HepG2 (cell line): ENCODE data around the gene SRSF3. TPM values are rescaled to one million over a fixed set of nuclear protein-coding genes. Genes with fewer than 3 reads are reported as not detected.

ENCODE experiments used
- ATM ChIP-seq: fragments of 450-650 bp; IDR thresholded peaks from 2 replicates; pipeline ENCODE4 v1.7.1; 2017; ENCODE audit warnings: mild to moderate bottlenecking, borderline replicate concordance
- GTF3A ChIP-seq: sonication (generic); formaldehyde crosslinking; conservative IDR thresholded peaks from 2 replicates; pipeline ENCODE4 v1.4.0; 2020; ENCODE audit warnings: mild to moderate bottlenecking, missing genetic modification reagents
- POLR2A ChIP-seq, 2 experiments: IDR thresholded peaks; 2 replicates each; pipeline ENCODE4 v1.6.1; 2011; ENCODE audit warnings: low read depth in 2 of 2, low read length in 2 of 2, mild to moderate bottlenecking in 1 of 2, moderate library complexity in 1 of 2; ENCODE audit not compliant: insufficient read depth in 1 of 2
- SOX5 ChIP-seq: IDR thresholded peaks from 2 replicates; pipeline ENCODE4 v1.6.1; 2016; ENCODE audit warnings: borderline replicate concordance
- TAF1 ChIP-seq: sonication (generic); formaldehyde crosslinking; IDR thresholded peaks from 2 replicates; pipeline ENCODE4 v1.4.0; 2020; ENCODE audit warnings: missing genetic modification reagents
- TAF15 ChIP-seq: fragments of 200-400 bp; formaldehyde crosslinking; IDR thresholded peaks from one replicate; pipeline ENCODE4 v1.6.1; 2018; ENCODE audit warnings: mild to moderate bottlenecking, low read depth, low read length; ENCODE audit not compliant: poor library complexity, severe bottlenecking
- ZNF256 ChIP-seq: sonication (generic); formaldehyde crosslinking; conservative IDR thresholded peaks from 2 replicates; pipeline ENCODE4 v1.4.0; 2020; ENCODE audit warnings: missing genetic modification reagents
- ZNF33B ChIP-seq: sonication (generic); formaldehyde crosslinking; IDR thresholded peaks from 2 replicates; pipeline ENCODE4 v1.5.1; 2020; ENCODE audit warnings: mild to moderate bottlenecking, missing genetic modification reagents
- ZNF563 ChIP-seq: sonication (generic); formaldehyde crosslinking; IDR thresholded peaks from 2 replicates; pipeline ENCODE4 v1.8.0; 2022; ENCODE audit warnings: mild to moderate bottlenecking, moderate library complexity, missing genetic modification reagents
- polyA plus RNA-seq, 8 experiments: library from polyadenylated mRNA; depleted of rRNA in 3 of 8; stranded (reverse) in 7 of 8; unstranded in 1 of 8; fragments of >200 nt; fragmentation: Illumina TruSeq in 4 of 8; extraction: Trizol in 4 of 8; gene quantifications; 2 replicates each; pipeline versions ENCODE4 v1.2.1 to v1.2.3, GENCODE V29; 2011 to 2016; ENCODE audit warnings: low read depth in 4 of 8, missing spikeins in 1 of 8, mixed read lengths in 1 of 8; ENCODE audit not compliant: insufficient read depth in 1 of 8
- total RNA-seq, 5 experiments: library from RNA; depleted of rRNA; stranded (reverse); fragments of >200 nt; fragmentation: Illumina TruSeq; extraction: Trizol; gene quantifications; 2 replicates each; pipeline ENCODE4 v1.2.3, GENCODE V29; 2016; ENCODE audit warnings: low read depth in 1 of 5
- TF ChIP-seq, protein P1 (sequence below): sonication (generic); formaldehyde crosslinking; IDR thresholded peaks from 2 replicates; pipeline ENCODE4 v1.4.0; 2020; ENCODE audit warnings: mild to moderate bottlenecking, missing genetic modification reagents
- TF ChIP-seq, protein P2 (sequence below): sonication (generic); formaldehyde crosslinking; IDR thresholded peaks from 2 replicates; pipeline ENCODE4; 2020; ENCODE audit warnings: missing genetic modification reagents, mild to moderate bottlenecking, borderline replicate concordance
- TF ChIP-seq, protein P3 (sequence below): sonication (generic); formaldehyde crosslinking; IDR thresholded peaks from 2 replicates; pipeline ENCODE4 v1.5.0; 2020; ENCODE audit warnings: missing genetic modification reagents
- TF ChIP-seq, protein P4 (sequence below): sonication (generic); formaldehyde crosslinking; IDR thresholded peaks from 2 replicates; pipeline ENCODE4 v1.8.0; 2023; ENCODE audit warnings: mild to moderate bottlenecking, missing genetic modification reagents
- TF ChIP-seq, protein P5 (sequence below): IDR thresholded peaks from 2 replicates; pipeline ENCODE4 v1.6.1; 2016; ENCODE audit warnings: missing compliant biosample characterization, missing genetic modification reagents, borderline replicate concordance
- TF ChIP-seq, protein P6 (sequence below): sonication (generic); formaldehyde crosslinking; IDR thresholded peaks from 2 replicates; pipeline ENCODE4 v1.5.0; 2020; ENCODE audit warnings: missing genetic modification reagents
- TF ChIP-seq, protein P7 (sequence below): sonication (generic); formaldehyde crosslinking; IDR thresholded peaks from 2 replicates; pipeline ENCODE4 v1.5.0; 2020; ENCODE audit warnings: missing genetic modification reagents, mild to moderate bottlenecking, borderline replicate concordance
- TF ChIP-seq, protein P8 (sequence below): sonication (generic); formaldehyde crosslinking; IDR thresholded peaks from 2 replicates; pipeline ENCODE4 v1.5.1; 2020; ENCODE audit warnings: missing genetic modification reagents, mild to moderate bottlenecking, borderline replicate concordance

Gene SRSF3
- total and polyA plus RNA-seq, 2 of the 13 experiments (the other 11 are each of a cell fraction or from before 2014, with no cell fraction given), result 206 to 684 TPM

DNA sequence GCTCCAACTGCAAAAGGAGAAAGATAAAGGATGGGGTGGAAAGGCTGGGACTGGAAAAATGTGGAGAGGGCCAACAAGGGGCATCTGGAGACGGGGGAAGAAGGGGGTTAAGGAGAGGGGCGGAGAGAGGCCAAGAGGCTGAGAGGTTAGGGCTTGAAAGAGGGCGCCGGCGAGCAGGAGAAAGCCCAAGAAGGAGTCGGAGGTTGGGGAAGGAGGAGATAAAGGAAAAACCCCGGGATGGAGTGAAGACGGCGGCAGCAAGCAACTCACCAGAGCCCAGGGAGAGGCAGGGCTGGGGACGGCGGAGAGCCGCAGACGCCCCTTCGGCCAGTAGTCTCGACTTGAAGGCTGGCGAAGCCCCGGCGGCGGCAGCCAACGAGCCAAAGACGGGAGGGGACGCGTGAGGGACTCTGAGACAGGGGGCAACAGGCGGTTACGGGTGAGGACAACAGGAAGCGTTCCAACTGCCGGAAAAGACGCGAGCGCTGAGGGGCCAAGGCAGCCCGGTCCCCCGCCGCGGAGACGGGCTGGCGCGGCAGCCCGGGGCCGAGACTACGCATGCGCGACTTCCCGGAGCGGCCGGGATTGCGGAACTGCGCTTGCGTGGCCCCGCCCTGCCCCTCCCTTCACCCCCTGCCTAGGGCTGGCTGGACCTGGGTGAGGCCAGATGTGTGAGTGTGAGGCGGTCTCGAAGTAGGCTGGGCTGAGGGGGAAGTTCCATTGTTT lies 47.1 kb upstream of the SRSF3 start, which contains the start of gene STK38 (continued):
- TF ChIP-seq, protein P1, sequence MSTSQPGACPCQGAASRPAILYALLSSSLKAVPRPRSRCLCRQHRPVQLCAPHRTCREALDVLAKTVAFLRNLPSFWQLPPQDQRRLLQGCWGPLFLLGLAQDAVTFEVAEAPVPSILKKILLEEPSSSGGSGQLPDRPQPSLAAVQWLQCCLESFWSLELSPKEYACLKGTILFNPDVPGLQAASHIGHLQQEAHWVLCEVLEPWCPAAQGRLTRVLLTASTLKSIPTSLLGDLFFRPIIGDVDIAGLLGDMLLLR (CRISPR knock-in tag), result peak; percentile 89
- TF ChIP-seq, protein P2, sequence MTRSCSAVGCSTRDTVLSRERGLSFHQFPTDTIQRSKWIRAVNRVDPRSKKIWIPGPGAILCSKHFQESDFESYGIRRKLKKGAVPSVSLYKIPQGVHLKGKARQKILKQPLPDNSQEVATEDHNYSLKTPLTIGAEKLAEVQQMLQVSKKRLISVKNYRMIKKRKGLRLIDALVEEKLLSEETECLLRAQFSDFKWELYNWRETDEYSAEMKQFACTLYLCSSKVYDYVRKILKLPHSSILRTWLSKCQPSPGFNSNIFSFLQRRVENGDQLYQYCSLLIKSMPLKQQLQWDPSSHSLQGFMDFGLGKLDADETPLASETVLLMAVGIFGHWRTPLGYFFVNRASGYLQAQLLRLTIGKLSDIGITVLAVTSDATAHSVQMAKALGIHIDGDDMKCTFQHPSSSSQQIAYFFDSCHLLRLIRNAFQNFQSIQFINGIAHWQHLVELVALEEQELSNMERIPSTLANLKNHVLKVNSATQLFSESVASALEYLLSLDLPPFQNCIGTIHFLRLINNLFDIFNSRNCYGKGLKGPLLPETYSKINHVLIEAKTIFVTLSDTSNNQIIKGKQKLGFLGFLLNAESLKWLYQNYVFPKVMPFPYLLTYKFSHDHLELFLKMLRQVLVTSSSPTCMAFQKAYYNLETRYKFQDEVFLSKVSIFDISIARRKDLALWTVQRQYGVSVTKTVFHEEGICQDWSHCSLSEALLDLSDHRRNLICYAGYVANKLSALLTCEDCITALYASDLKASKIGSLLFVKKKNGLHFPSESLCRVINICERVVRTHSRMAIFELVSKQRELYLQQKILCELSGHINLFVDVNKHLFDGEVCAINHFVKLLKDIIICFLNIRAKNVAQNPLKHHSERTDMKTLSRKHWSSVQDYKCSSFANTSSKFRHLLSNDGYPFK (CRISPR knock-in tag), result peak; percentile 71; the same call in 1 of the 2 replicates
- TF ChIP-seq, protein P3, sequence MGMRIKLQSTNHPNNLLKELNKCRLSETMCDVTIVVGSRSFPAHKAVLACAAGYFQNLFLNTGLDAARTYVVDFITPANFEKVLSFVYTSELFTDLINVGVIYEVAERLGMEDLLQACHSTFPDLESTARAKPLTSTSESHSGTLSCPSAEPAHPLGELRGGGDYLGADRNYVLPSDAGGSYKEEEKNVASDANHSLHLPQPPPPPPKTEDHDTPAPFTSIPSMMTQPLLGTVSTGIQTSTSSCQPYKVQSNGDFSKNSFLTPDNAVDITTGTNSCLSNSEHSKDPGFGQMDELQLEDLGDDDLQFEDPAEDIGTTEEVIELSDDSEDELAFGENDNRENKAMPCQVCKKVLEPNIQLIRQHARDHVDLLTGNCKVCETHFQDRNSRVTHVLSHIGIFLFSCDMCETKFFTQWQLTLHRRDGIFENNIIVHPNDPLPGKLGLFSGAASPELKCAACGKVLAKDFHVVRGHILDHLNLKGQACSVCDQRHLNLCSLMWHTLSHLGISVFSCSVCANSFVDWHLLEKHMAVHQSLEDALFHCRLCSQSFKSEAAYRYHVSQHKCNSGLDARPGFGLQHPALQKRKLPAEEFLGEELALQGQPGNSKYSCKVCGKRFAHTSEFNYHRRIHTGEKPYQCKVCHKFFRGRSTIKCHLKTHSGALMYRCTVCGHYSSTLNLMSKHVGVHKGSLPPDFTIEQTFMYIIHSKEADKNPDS (CRISPR knock-in tag), result no peak
- TF ChIP-seq, protein P4, sequence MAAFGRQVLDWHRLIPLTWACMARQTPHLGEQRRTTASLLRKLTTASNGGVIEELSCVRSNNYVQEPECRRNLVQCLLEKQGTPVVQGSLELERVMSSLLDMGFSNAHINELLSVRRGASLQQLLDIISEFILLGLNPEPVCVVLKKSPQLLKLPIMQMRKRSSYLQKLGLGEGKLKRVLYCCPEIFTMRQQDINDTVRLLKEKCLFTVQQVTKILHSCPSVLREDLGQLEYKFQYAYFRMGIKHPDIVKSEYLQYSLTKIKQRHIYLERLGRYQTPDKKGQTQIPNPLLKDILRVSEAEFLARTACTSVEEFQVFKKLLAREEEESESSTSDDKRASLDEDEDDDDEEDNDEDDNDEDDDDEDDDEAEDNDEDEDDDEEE (CRISPR knock-in tag), result no peak
- TF ChIP-seq, protein P5, sequence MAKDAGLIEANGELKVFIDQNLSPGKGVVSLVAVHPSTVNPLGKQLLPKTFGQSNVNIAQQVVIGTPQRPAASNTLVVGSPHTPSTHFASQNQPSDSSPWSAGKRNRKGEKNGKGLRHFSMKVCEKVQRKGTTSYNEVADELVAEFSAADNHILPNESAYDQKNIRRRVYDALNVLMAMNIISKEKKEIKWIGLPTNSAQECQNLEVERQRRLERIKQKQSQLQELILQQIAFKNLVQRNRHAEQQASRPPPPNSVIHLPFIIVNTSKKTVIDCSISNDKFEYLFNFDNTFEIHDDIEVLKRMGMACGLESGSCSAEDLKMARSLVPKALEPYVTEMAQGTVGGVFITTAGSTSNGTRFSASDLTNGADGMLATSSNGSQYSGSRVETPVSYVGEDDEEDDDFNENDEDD, result peak; percentile 80
- TF ChIP-seq, protein P6, sequence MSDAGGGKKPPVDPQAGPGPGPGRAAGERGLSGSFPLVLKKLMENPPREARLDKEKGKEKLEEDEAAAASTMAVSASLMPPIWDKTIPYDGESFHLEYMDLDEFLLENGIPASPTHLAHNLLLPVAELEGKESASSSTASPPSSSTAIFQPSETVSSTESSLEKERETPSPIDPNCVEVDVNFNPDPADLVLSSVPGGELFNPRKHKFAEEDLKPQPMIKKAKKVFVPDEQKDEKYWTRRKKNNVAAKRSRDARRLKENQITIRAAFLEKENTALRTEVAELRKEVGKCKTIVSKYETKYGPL (CRISPR knock-in tag), result 0 out of 2 replicates have a peak, but pooled peaks have one; percentile 42
- TF ChIP-seq TAF15 (no peak), ZNF563 (CRISPR knock-in tag) (no peak; the same call in 1 of the 2 replicates), POLR2A (IDR thresholded peaks at IDR 0.05; ENCODE audit: insufficient read depth in 1 of 2, low read depth in 2 of 2, low read length in 2 of 2) (peak; percentile 88 to 99), ZNF33B (CRISPR knock-in tag) (no peak), SOX5 (CRISPR knock-in tag) (peak; percentile 71), ZNF256 (CRISPR knock-in tag) (peak; percentile 89), GTF3A (CRISPR knock-in tag) (no peak), TAF1 (peak; percentile 86), ATM (no peak)
- TF ChIP-seq, protein P7, sequence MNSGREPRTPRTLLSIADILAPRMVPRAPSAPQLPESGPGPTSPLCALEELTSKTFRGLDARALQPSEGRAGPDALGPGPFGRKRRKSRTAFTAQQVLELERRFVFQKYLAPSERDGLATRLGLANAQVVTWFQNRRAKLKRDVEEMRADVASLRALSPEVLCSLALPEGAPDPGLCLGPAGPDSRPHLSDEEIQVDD (CRISPR knock-in tag), result peak; percentile 84; the same call in 1 of the 2 replicates
- TF ChIP-seq, protein P8, sequence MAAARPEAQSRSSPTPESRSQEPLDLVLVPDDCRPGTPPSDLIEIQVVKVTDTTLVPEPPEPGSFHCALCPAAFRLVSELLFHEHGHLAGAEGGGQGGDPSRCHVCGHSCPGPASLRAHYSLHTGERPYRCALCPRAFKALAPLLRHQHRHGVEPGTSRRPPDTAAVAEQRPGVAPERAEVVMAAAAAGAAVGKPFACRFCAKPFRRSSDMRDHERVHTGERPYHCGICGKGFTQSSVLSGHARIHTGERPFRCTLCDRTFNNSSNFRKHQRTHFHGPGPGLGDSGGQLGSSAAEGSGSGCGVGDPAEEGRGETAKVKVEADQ, result peak; percentile 92; the same call in 1 of the 2 replicates
